Panc1 (cell line): ENCODE measurements around the gene SCAMP1. TPM values are rescaled to one million over a fixed set of nuclear protein-coding genes. Genes with fewer than 3 reads are reported as not detected.

Source experiments
- ATAC-seq: fragments of 200-7000 bp; cut with Tn5 transposase; 2 replicates; pipeline ENCODE4 v1.9.1; 2020; ENCODE audit warnings: mild to moderate bottlenecking, moderate library complexity
- BruUV-seq: library from RNA; stranded (reverse); fragments of 400-500 nt; replicated peaks from 2 replicates; lab custom pipeline; 2021; lab: Mats Ljungman, UMichigan
- CTCF ChIA-PET: fragments of 300-600 bp; sonication (Branson Sonifier 250); formaldehyde crosslinking; loops from one replicate; lab custom pipeline; 2022; ENCODE audit warnings: antibody characterized with exemption; lab: Charles Lee
- POLR2A ChIA-PET: fragments of 300-600 bp; sonication (Branson Sonifier 250); formaldehyde crosslinking; loops from one replicate; lab custom pipeline; 2022; ENCODE audit warnings: antibody characterized with exemption; lab: Charles Lee
- DNase-seq: peaks from one replicate; pipeline ENCODE4 v3.0.0-alpha.2; 2010; ENCODE audit warnings: low read depth, low spot score
- H3K27ac ChIP-seq: 2 replicates; pipeline ENCODE4 v1.5.1; 2011; ENCODE audit warnings: mild to moderate bottlenecking, low read length, inconsistent platforms
- H3K27me3 ChIP-seq: fragments of 200-500 bp; sonication (Bioruptor generic); 2 replicates; pipeline ENCODE4 v1.6.0; 2014; ENCODE audit warnings: low read length, inconsistent platforms; ENCODE audit not compliant: control insufficient read depth, insufficient read depth
- H3K36me3 ChIP-seq: fragments of 200-500 bp; sonication (Bioruptor generic); 2 replicates; pipeline ENCODE4 v1.5.1; 2014; ENCODE audit warnings: inconsistent platforms, mild to moderate bottlenecking, low read length, moderate library complexity; ENCODE audit not compliant: control insufficient read depth, insufficient read depth
- H3K4me1 ChIP-seq: 2 replicates; pipeline ENCODE4 v1.5.1; 2011; ENCODE audit warnings: inconsistent platforms, mild to moderate bottlenecking, low read length, moderate library complexity; ENCODE audit not compliant: control insufficient read depth, insufficient read depth
- H3K4me3 ChIP-seq, 2 experiments: 2 replicates each; pipeline ENCODE4 v1.5.1; 2011 to 2012; ENCODE audit warnings: low read depth in 2 of 2, low read length in 2 of 2, mild to moderate bottlenecking in 2 of 2, inconsistent platforms in 1 of 2, moderate library complexity in 1 of 2
- H3K9me3 ChIP-seq: fragments of 200-500 bp; sonication (Bioruptor generic); 2 replicates; pipeline ENCODE4 v1.5.1; 2014; ENCODE audit warnings: low read depth, mild to moderate bottlenecking, inconsistent platforms, low read length, moderate library complexity; ENCODE audit not compliant: control insufficient read depth, insufficient read depth
- POLR2AphosphoS5 ChIP-seq: IDR thresholded peaks from 2 replicates; pipeline ENCODE4 v1.6.1; 2012; ENCODE audit warnings: mild to moderate bottlenecking, low read depth, low read length, moderate library complexity
- SIN3A ChIP-seq: IDR thresholded peaks from 2 replicates; pipeline ENCODE4 v1.6.1; 2012; ENCODE audit warnings: low read depth, mild to moderate bottlenecking, low read length, moderate library complexity, borderline replicate concordance; ENCODE audit not compliant: insufficient read depth
- TCF7L2 ChIP-seq: IDR thresholded peaks from 2 replicates; pipeline ENCODE4 v1.6.1; 2011; ENCODE audit warnings: mild to moderate bottlenecking, low read depth, low read length, inconsistent platforms
- in situ Hi-C: cut with HindIII; loops from 2 replicates; pipeline ENCODE4 v1.10.0; 2016; ENCODE audit warnings: low sequenced_read_pairs, low pct_unique_long_range_greater_than_20kb
- intact Hi-C: fragments of 100-400 bp; cut with micrococcal nuclease; formaldehyde crosslinking; loops from one replicate; pipeline ENCODE4 v1.10.0; 2022; ENCODE audit not compliant: unreplicated experiment
- total RNA-seq: library from RNA; stranded (reverse); gene quantifications from one replicate; pipeline ENCODE4 v1.2.1, GENCODE V29; 2021; ENCODE audit not compliant: unreplicated experiment
- TF ChIP-seq, protein P1 (sequence below): fragments of 450-650 bp; IDR thresholded peaks from 2 replicates; pipeline ENCODE4 v1.5.1; 2017; ENCODE audit warnings: mild to moderate bottlenecking
- TF ChIP-seq, protein P2 (sequence below), 2 experiments: IDR thresholded peaks; 2 replicates each; pipeline ENCODE4 v1.6.1; 2011 to 2012; ENCODE audit warnings: low read depth in 2 of 2, control low read depth in 1 of 2, low read length in 1 of 2, mild to moderate bottlenecking in 1 of 2, moderate library complexity in 1 of 2; ENCODE audit not compliant: insufficient read depth in 1 of 2

The SCAMP1 gene
- total RNA-seq, 1 experiment from 2014 or later, result 51.3 TPM

DNA sequence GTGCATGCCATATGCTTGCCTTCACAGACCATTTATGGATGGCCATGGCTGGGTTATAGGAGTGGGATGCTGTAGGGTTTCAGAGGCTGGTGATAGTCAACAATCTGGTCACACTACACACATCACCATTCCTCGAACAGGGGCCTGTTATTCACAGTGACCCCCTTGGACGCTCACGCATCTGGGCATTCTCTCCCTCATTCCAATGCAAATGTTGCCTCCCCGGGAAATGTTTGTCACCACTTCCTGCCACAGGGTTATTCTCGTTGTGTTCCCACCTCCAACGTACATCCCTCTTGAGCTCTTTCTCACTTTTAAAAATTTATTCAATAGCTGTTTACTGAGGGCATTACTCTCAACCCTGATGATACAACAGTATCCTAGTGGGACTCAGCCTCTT, 135.4 kb downstream of the SCAMP1 start:
- Histone ChIP-seq H3K27ac (no peak overlapping the region), H3K4me3 (no peak overlapping the region), H3K4me1 (no peaks in the 10 kb centered on the region), H3K36me3 (no peaks in the 10 kb centered on the region), H3K9me3 (no peaks in the 10 kb centered on the region), H3K27me3 (no peaks in the 10 kb centered on the region)
- TF ChIP-seq, protein P1, sequence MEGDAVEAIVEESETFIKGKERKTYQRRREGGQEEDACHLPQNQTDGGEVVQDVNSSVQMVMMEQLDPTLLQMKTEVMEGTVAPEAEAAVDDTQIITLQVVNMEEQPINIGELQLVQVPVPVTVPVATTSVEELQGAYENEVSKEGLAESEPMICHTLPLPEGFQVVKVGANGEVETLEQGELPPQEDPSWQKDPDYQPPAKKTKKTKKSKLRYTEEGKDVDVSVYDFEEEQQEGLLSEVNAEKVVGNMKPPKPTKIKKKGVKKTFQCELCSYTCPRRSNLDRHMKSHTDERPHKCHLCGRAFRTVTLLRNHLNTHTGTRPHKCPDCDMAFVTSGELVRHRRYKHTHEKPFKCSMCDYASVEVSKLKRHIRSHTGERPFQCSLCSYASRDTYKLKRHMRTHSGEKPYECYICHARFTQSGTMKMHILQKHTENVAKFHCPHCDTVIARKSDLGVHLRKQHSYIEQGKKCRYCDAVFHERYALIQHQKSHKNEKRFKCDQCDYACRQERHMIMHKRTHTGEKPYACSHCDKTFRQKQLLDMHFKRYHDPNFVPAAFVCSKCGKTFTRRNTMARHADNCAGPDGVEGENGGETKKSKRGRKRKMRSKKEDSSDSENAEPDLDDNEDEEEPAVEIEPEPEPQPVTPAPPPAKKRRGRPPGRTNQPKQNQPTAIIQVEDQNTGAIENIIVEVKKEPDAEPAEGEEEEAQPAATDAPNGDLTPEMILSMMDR, result no peak
- TF ChIP-seq, protein P2, sequence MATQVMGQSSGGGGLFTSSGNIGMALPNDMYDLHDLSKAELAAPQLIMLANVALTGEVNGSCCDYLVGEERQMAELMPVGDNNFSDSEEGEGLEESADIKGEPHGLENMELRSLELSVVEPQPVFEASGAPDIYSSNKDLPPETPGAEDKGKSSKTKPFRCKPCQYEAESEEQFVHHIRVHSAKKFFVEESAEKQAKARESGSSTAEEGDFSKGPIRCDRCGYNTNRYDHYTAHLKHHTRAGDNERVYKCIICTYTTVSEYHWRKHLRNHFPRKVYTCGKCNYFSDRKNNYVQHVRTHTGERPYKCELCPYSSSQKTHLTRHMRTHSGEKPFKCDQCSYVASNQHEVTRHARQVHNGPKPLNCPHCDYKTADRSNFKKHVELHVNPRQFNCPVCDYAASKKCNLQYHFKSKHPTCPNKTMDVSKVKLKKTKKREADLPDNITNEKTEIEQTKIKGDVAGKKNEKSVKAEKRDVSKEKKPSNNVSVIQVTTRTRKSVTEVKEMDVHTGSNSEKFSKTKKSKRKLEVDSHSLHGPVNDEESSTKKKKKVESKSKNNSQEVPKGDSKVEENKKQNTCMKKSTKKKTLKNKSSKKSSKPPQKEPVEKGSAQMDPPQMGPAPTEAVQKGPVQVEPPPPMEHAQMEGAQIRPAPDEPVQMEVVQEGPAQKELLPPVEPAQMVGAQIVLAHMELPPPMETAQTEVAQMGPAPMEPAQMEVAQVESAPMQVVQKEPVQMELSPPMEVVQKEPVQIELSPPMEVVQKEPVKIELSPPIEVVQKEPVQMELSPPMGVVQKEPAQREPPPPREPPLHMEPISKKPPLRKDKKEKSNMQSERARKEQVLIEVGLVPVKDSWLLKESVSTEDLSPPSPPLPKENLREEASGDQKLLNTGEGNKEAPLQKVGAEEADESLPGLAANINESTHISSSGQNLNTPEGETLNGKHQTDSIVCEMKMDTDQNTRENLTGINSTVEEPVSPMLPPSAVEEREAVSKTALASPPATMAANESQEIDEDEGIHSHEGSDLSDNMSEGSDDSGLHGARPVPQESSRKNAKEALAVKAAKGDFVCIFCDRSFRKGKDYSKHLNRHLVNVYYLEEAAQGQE (IDR thresholded peaks at IDR 0.05; ENCODE audit: insufficient read depth in 1 of 2, low read depth in 2 of 2, low read length in 1 of 2), result no peak
- TF ChIP-seq POLR2AphosphoS5, result no peak
- TF ChIP-seq TCF7L2, result no peak
- TF ChIP-seq SIN3A, result no peak
- in situ Hi-C loops (no loop called here), intact Hi-C loops (no loop called here)
- no peak for DNase-seq
- POLR2A ChIA-PET, result interaction anchor here (0.6 kb wide), 1 partner anchor 125 kb away, joined by 3 read pairs; no protein-coding TSS in a partner anchor
- no peak for ATAC-seq
- CTCF ChIA-PET, result interaction anchor here (0.6 kb wide), 1 partner anchor 260 kb away, joined by 6 read pairs; no protein-coding TSS in a partner anchor
- BruUV-seq, result no TSS peak

DNA sequence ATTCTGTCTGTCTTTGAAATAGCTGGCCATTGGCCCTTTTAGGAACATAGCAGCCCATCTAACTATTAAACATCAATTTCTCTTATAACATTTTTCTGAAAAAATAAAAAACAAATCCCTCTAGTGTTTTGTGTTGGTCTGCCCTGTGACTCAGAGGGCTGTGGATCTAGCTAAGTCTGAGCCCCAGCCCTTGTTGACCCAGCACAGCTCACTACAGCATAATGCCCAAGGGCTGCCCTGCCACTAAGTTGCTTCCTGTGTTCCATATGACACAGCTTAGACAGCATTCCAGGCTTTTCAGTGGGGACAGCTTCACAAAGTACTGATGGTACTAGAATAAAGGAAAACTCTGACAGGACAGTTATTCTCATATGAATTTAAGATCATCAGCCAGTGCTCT, 136.0 kb downstream of the SCAMP1 start:
- no peaks in the 10 kb centered on the region for H3K4me1 ChIP-seq
- CTCF ChIA-PET, result interaction anchor here (0.6 kb wide), 1 partner anchor 260 kb away, joined by 6 read pairs; no protein-coding TSS in a partner anchor
- no peak overlapping the region for H3K27ac ChIP-seq
- H3K9me3 ChIP-seq, result no peaks in the 10 kb centered on the region
- in situ Hi-C loops, result no loop called here
- DNase-seq (no peak), ATAC-seq (no peak)
- no peak for TF ChIP-seq TCF7L2
- intact Hi-C loops, result no loop called here
- POLR2A ChIA-PET, result no interaction called here
- no peak overlapping the region for H3K4me3 ChIP-seq
- no TSS peak for BruUV-seq
- no peaks in the 10 kb centered on the region for H3K36me3 ChIP-seq
- H3K27me3 ChIP-seq, result no peaks in the 10 kb centered on the region
